Kidney (tissue), 14 donors: ENCODE results near the gene PTH2R. TPM values are rescaled to one million over a fixed set of nuclear protein-coding genes. Genes with fewer than 3 reads are reported as not detected.

Source experiments
- DNase-seq, 5 donors: peaks; one replicate each; pipeline ENCODE4 v3.0.0-alpha.2; 2013 to 2020
- FAIRE-seq: peaks from 2 replicates; lab custom pipeline; 2012; peaks lifted over from hg19 to GRCh38; lab: Jason Lieb, UNC
- H3K27ac ChIP-seq, 2 donors: one replicate each; pipeline ENCODE4 v1.7.0; 2013; ENCODE audit warnings: low read depth in 2 of 2, low read length in 2 of 2, inconsistent platforms in 1 of 2
- H3K27me3 ChIP-seq: one replicate; pipeline ENCODE4 v1.7.1; 2013; ENCODE audit warnings: low read length, inconsistent platforms; ENCODE audit not compliant: control insufficient read depth, insufficient read depth
- H3K36me3 ChIP-seq, 3 donors: one replicate each; pipeline versions ENCODE4 v1.7.0 to v1.7.1; 2013; ENCODE audit warnings: low read length in 3 of 3, control low read depth in 1 of 3, inconsistent platforms in 1 of 3; ENCODE audit not compliant: insufficient read depth in 3 of 3, control insufficient read depth in 2 of 3
- H3K4me1 ChIP-seq, 3 donors: one replicate each; pipeline versions ENCODE4 v1.7.0 to v1.7.1; 2013; ENCODE audit warnings: low read length in 3 of 3, inconsistent platforms in 1 of 3, low read depth in 1 of 3; ENCODE audit not compliant: control insufficient read depth in 2 of 3, insufficient read depth in 2 of 3
- H3K4me3 ChIP-seq, 3 donors: one replicate each; pipeline versions ENCODE4 v1.7.0 to v1.8.1; 2013; ENCODE audit warnings: low read length in 3 of 3, control low read depth in 1 of 3, inconsistent platforms in 1 of 3
- H3K9ac ChIP-seq, 3 donors: one replicate each; pipeline versions ENCODE4 v1.7.0 to v1.7.1; 2013; ENCODE audit warnings: low read length in 3 of 3, control low read depth in 1 of 3, inconsistent platforms in 1 of 3
- H3K9me3 ChIP-seq, 3 donors: one replicate each; pipeline versions ENCODE4 v1.7.0 to v1.7.1; 2013; ENCODE audit warnings: low read length in 3 of 3, control low read depth in 1 of 3, inconsistent platforms in 1 of 3; ENCODE audit not compliant: control insufficient read depth in 2 of 3, insufficient read depth in 1 of 3
- CTCF ChIP-seq: IDR thresholded peaks from 3 replicates; pipeline ENCODE4 v1.5.1; 2012; ENCODE audit warnings: mild to moderate bottlenecking, moderate library complexity, borderline replicate concordance; ENCODE audit not compliant: insufficient read depth; ENCODE audit errors: extremely low read depth
- intact Hi-C: fragments of 100-400 bp; cut with DNase I; formaldehyde crosslinking; loops from one replicate; pipeline ENCODE4 v1.11.1; 2022
- polyA plus RNA-seq: library from polyadenylated mRNA; stranded (reverse); fragments of 350-450 nt; fragmentation: Illumina TruSeq; extraction: RNeasy Lipid Tissue Mini Kit (QIAGEN cat#74804); gene quantifications from one replicate; pipeline ENCODE4 v1.2.3, GENCODE V29; 2014; ENCODE audit warnings: low read depth, low replicate concordance; ENCODE audit not compliant: insufficient read depth
- total RNA-seq: library from RNA; stranded (reverse); fragmentation: NEBNext Ultra II Directional; extraction: Animal tissue kit (Norgen Biotek cat#: 25700); gene quantifications from one replicate; pipeline ENCODE4 v1.2.1, GENCODE V29; 2021
- donor health status: control.
- donor health status: control.
- donor health status: control.
- donor health status: control.
- donor health status: control.
- donor health status: DM: yes; HTN: yes; CAD: no.
- donor health status: Normal renal cell carcinoma (clear cell type).

PTH2R gene
- total and polyA plus RNA-seq, 2 donors from 2014 or later, result 11.0 to 54.8 TPM

- H3K27ac ChIP-seq, result peak overlapping the region in 1 of 2 donors; percentile 63
- intact Hi-C loops, result no loop called here
- H3K4me1 ChIP-seq, result peaks cover 0 to 3% (median 0%) of the 10 kb centered on the region in 3 donors
- TF ChIP-seq CTCF, result no peak
- H3K9me3 ChIP-seq, result no peaks in the 10 kb centered on the region
- FAIRE-seq (no peak), DNase-seq (no peak)
- H3K27me3 ChIP-seq, result no peaks in the 10 kb centered on the region
- H3K36me3 ChIP-seq, result no peaks in the 10 kb centered on the region
- no peak overlapping the region for H3K9ac ChIP-seq
- H3K4me3 ChIP-seq, result peak overlapping the region in 1 of 3 donors; percentile 69
Measured at GRCh38 chr2:208541989-208542464, 135.4 kb downstream of the PTH2R start.

- H3K27ac ChIP-seq, result peak overlapping the region; percentile 78 to 89
- peak overlapping the region; percentile 53 to 75 (median 69) for H3K4me3 ChIP-seq
- peak overlapping the region in 1 of 3 donors; percentile 57 for H3K9ac ChIP-seq
- FAIRE-seq, result peak; percentile 97
- no peaks in the 10 kb centered on the region for H3K27me3 ChIP-seq
- H3K9me3 ChIP-seq, result no peaks in the 10 kb centered on the region
- intact Hi-C loops, result no loop called here
- H3K36me3 ChIP-seq, result no peaks in the 10 kb centered on the region
- H3K4me1 ChIP-seq, result peaks cover 0 to 3% (median 0%) of the 10 kb centered on the region in 3 donors
- DNase-seq, result peak in 3 of 5 donors; percentile 13 to 68 (median 59)
- TF ChIP-seq CTCF, result no peak
Measured at GRCh38 chr2:208542465-208543041, 136.0 kb downstream of the PTH2R start.

Other genes with a start within 250 kb of the PTH2R start
- not detected for gene CRYGA, start 243.2 kb upstream of the PTH2R start, total RNA-seq
- not detected for gene CRYGA, start 243.2 kb upstream of the PTH2R start, polyA plus RNA-seq
- gene C2orf80, start 216.8 kb upstream of the PTH2R start, total RNA-seq, result not detected
- not detected for gene C2orf80, start 216.8 kb upstream of the PTH2R start, polyA plus RNA-seq
- 53.1 TPM for gene IDH1, start 151.7 kb upstream of the PTH2R start, total RNA-seq
- gene IDH1, start 151.7 kb upstream of the PTH2R start, polyA plus RNA-seq, result 95.7 TPM
- 31.5 TPM for gene PIKFYVE, start 140.5 kb upstream of the PTH2R start, total RNA-seq
- gene PIKFYVE, start 140.5 kb upstream of the PTH2R start, polyA plus RNA-seq, result 3.4 TPM